Uterus (tissue), 4 donors: Measurements from ENCODE around the gene FBXO22. TPM values are rescaled to one million over a fixed set of nuclear protein-coding genes. Genes with fewer than 3 reads are reported as not detected.

Experiments
- DNase-seq, 2 donors: peaks; one replicate each; pipeline ENCODE4 v3.0.0-alpha.2; 2019 to 2020
- H3K27ac ChIP-seq, 2 donors: fragments of 200-600 bp; sonication (generic); 1 replicate in 1 of 2; 2 replicates in 1 of 2; pipeline ENCODE4 v1.5.1; 2016 to 2018
- H3K27me3 ChIP-seq, 2 donors: fragments of 200-600 bp; sonication (generic); one replicate each; pipeline ENCODE4 v1.5.1; 2018 to 2019; ENCODE audit warnings: control low read depth in 1 of 2
- H3K36me3 ChIP-seq, 2 donors: fragments of 200-600 bp; sonication (generic); one replicate each; pipeline ENCODE4 v1.5.1; 2019; ENCODE audit warnings: control low read depth in 1 of 2
- H3K4me1 ChIP-seq, 2 donors: fragments of 200-600 bp; sonication (generic); one replicate each; pipeline ENCODE4 v1.5.1; 2018 to 2019; ENCODE audit warnings: control low read depth in 1 of 2
- H3K4me3 ChIP-seq, 2 donors: fragments of 200-600 bp; sonication (generic); 1 replicate in 1 of 2; 2 replicates in 1 of 2; pipeline ENCODE4 v1.5.1; 2018 to 2019; ENCODE audit warnings: mild to moderate bottlenecking in 1 of 2
- H3K9me3 ChIP-seq, 2 donors: fragments of 200-600 bp; sonication (generic); one replicate each; pipeline ENCODE4 v1.5.1; 2019; ENCODE audit warnings: control low read depth in 1 of 2
- CTCF ChIP-seq, 4 experiments: fragments of 200-600 bp in 2 of 4; fragments of 450-650 bp in 2 of 4; sonication (generic) in 2 of 4; IDR thresholded peaks; one replicate each; pipeline ENCODE4 v1.5.1; 2016 to 2019; ENCODE audit warnings: antibody characterized with exemption in 4 of 4, mild to moderate bottlenecking in 2 of 4, moderate library complexity in 1 of 4
- POLR2A ChIP-seq, 2 donors: fragments of 450-650 bp; IDR thresholded peaks; one replicate each; pipeline ENCODE4 v1.6.1; 2016; ENCODE audit warnings: antibody characterized with exemption in 2 of 2, mild to moderate bottlenecking in 1 of 2, moderate library complexity in 1 of 2
- intact Hi-C: fragments of 100-400 bp; cut with DNase I; formaldehyde crosslinking; loops from one replicate; pipeline ENCODE4 v1.15.1; 2023; ENCODE audit warnings: low total_unique reads
- total RNA-seq, 4 donors: library from RNA; depleted of rRNA in 3 of 4; stranded (reverse); fragments of >200 nt in 3 of 4; gene quantifications; one replicate each; pipeline versions ENCODE4 v1.1.0 to v1.2.4, GENCODE V29; 2014 to 2023
- donor health status: DM: yes; HTN: yes; CAD: no.

Gene FBXO22
- total RNA-seq, 4 donors from 2014 or later = 5.4 to 41.7 (median 17.9) TPM

- no peak for TF ChIP-seq POLR2A (IDR thresholded peaks at IDR 0.05)
- no peak for TF ChIP-seq CTCF (IDR thresholded peaks at IDR 0.05)
- Histone ChIP-seq H3K27ac (no peak overlapping the region), H3K27me3 (no peaks in the 10 kb centered on the region), H3K4me3 (no peak overlapping the region), H3K4me1 (no peaks in the 10 kb centered on the region), H3K9me3 (no peaks in the 10 kb centered on the region), H3K36me3 (no peaks in the 10 kb centered on the region)
- intact Hi-C loops = no loop called here
- DNase-seq = no peak
Measured at GRCh38 chr15:75925440-75925839, 21.8 kb downstream of the FBXO22 start.

- no peaks in the 10 kb centered on the region for H3K4me1 ChIP-seq
- no peaks in the 10 kb centered on the region for H3K36me3 ChIP-seq
- H3K9me3 ChIP-seq = no peaks in the 10 kb centered on the region
- TF ChIP-seq POLR2A (IDR thresholded peaks at IDR 0.05) = no peak
- TF ChIP-seq CTCF (IDR thresholded peaks at IDR 0.05) = no peak
- intact Hi-C loops = no loop called here
- no peak overlapping the region for H3K4me3 ChIP-seq
- no peak overlapping the region for H3K27ac ChIP-seq
- no peaks in the 10 kb centered on the region for H3K27me3 ChIP-seq
- DNase-seq = no peak
Measured at GRCh38 chr15:75926931-75927330, 23.3 kb downstream of the FBXO22 start.

- H3K27ac ChIP-seq = no peak overlapping the region
- no peaks in the 10 kb centered on the region for H3K9me3 ChIP-seq
Measured at GRCh38 chr15:75927601-75928000, 23.9 kb downstream of the FBXO22 start.

GRCh38 chr15:75928680-75929608, 25.3 kb downstream of the FBXO22 start:
- TF ChIP-seq CTCF (IDR thresholded peaks at IDR 0.05) (no peak), POLR2A (IDR thresholded peaks at IDR 0.05) (no peak)
- H3K27me3 ChIP-seq = no peaks in the 10 kb centered on the region
- no peak for DNase-seq
- no peaks in the 10 kb centered on the region for H3K9me3 ChIP-seq
- no peaks in the 10 kb centered on the region for H3K4me1 ChIP-seq
- H3K36me3 ChIP-seq = no peaks in the 10 kb centered on the region
- no peak overlapping the region for H3K27ac ChIP-seq
- no peak overlapping the region for H3K4me3 ChIP-seq
- intact Hi-C loops = no loop called here

More at GRCh38 chr15:75927601-75928000, 23.9 kb downstream of the FBXO22 start:
- intact Hi-C loops = no loop called here
- Histone ChIP-seq H3K4me3 (no peak overlapping the region), H3K36me3 (no peaks in the 10 kb centered on the region), H3K4me1 (no peaks in the 10 kb centered on the region), H3K27me3 (no peaks in the 10 kb centered on the region)
- TF ChIP-seq CTCF (IDR thresholded peaks at IDR 0.05) (no peak), POLR2A (IDR thresholded peaks at IDR 0.05) (no peak)
- DNase-seq = no peak

- no peak for DNase-seq
- no peaks in the 10 kb centered on the region for H3K27me3 ChIP-seq
- no peak overlapping the region for H3K4me3 ChIP-seq
- H3K27ac ChIP-seq = no peak overlapping the region
- no peaks in the 10 kb centered on the region for H3K36me3 ChIP-seq
- intact Hi-C loops = no loop called here
- H3K4me1 ChIP-seq = no peaks in the 10 kb centered on the region
- no peaks in the 10 kb centered on the region for H3K9me3 ChIP-seq
- TF ChIP-seq POLR2A (IDR thresholded peaks at IDR 0.05) = no peak
- TF ChIP-seq CTCF (IDR thresholded peaks at IDR 0.05) = no peak
Measured at GRCh38 chr15:75929799-75930565, 26.3 kb downstream of the FBXO22 start.
